ENCODE measurements around the gene CACNA2D3. TPM values are rescaled to one million over a fixed set of nuclear protein-coding genes. Genes with fewer than 3 reads are reported as not detected.
"Not testable (repeated sequence)": the region's sequence is repeated elsewhere in the genome, so short reads cannot be mapped to it uniquely, and the experiment has no call there.

CACNA2D3 gene
- 35.5 TPM for total RNA-seq
- long read RNA-seq, partial matches to known transcripts = 4 of 46 reads
- long read RNA-seq, other reads (novel, unspliced or antisense) = 42 of 46 reads

DNA sequence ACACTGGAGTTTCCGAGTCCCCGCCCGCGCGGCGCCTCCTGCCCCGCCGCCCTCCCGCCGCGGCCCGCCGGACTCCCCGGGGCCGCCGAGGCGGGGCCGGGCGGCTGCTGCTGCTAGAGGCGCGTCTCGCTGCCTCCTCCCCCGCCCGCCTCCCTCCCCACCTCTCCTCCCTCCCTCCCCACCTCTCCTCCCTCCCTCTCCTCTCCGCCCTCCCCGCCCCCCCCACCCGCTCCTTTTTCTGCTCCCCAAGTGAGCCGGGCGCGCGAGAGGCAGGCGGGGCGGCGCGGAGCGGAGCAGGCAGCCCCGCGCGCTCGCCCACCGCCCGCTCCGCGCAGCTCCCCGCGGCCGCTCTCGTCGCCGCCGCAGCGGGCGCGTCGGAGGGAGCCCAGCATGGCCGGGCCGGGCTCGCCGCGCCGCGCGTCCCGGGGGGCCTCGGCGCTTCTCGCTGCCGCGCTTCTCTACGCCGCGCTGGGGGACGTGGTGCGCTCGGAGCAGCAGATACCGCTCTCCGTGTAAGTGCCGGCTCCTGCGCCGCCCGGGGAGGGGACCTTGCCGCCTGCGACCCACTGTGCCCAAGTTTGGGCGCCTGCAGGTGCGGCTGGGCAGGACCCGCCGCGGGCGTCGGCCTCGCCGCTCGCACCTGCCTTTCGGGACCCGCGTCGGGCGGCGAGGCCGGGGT, at the start of gene CACNA2D3:
CACNA2D3 (plus strand) TSS at position 229 of the 679 bp plus-strand sequence.
- intact Hi-C loops (cut with DNase I) = no loop called here
- peak; percentile 78 for DNase-seq
- peak; percentile 89 for ATAC-seq (ENCODE audit: poor library complexity)

GRCh38 chr3:54073386-54073785, 49.0 kb upstream of the CACNA2D3 start:
- ATAC-seq (ENCODE audit: poor library complexity) (no peak), DNase-seq (no peak)
- intact Hi-C loops (cut with DNase I) = no loop called here

GRCh38 chr3:54079314-54079713, 43.0 kb upstream of the CACNA2D3 start:
- DNase-seq = no peak
- intact Hi-C loops (cut with DNase I) = no loop called here
- no peak for ATAC-seq (ENCODE audit: poor library complexity)

- intact Hi-C loops (cut with DNase I) = no loop called here
- no peak for ATAC-seq (ENCODE audit: poor library complexity)
These were observed 42.5 kb upstream of the CACNA2D3 start for GRCh38 chr3:54079730-54080325.

DNA sequence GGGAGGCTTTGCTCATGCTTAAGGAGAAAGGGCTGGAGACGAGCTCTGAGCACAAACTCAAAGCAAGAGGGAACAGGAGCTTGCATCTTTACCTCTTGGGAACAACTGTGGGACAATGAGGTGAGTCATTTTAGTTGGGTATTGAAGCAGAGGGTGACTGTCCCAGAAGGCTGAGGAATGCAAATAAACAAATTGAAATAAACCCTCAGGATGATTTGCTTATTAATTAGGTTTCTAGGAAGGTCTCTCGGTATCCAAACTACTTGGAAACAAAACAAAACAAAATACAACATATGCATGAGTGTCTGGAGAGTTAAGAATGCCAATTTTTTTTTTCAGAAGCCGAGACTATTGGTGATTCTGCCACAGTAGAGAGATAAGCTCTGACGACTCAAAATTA, 38.4 kb upstream of the CACNA2D3 start:
- intact Hi-C loops (cut with DNase I) = no loop called here
- no peak for DNase-seq
- ATAC-seq (ENCODE audit: poor library complexity) = no peak

More at GRCh38 chr3:54079730-54080325, 42.5 kb upstream of the CACNA2D3 start:
- DNase-seq = no peak

DNA sequence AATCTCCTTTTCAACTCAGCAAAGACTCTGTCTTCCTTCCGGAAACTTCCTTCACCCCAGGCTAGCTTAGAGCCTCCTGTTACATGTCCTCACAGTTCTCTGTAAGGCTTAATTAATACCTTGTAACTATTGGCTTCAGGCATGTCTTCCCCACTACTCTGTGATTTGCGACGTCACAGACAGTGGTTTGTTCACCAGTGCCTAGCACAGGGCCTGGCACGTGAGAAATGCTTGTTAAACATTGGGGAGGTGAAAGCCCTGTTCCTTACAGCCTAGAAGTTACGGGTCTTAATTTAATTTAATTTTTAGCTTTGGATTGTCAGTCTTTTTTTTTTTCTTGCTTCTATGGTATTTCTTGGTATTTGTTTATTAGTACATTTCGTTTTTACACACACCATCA, 36.4 kb upstream of the CACNA2D3 start:
- intact Hi-C loops (cut with DNase I) = no loop called here
- no peak for DNase-seq
- ATAC-seq (ENCODE audit: poor library complexity) = no peak

- no peak for ATAC-seq (ENCODE audit: poor library complexity)
- intact Hi-C loops (cut with DNase I) = no loop called here
- no peak for DNase-seq
These were observed 35.5 kb upstream of the CACNA2D3 start for GRCh38 chr3:54086652-54087405.

DNA sequence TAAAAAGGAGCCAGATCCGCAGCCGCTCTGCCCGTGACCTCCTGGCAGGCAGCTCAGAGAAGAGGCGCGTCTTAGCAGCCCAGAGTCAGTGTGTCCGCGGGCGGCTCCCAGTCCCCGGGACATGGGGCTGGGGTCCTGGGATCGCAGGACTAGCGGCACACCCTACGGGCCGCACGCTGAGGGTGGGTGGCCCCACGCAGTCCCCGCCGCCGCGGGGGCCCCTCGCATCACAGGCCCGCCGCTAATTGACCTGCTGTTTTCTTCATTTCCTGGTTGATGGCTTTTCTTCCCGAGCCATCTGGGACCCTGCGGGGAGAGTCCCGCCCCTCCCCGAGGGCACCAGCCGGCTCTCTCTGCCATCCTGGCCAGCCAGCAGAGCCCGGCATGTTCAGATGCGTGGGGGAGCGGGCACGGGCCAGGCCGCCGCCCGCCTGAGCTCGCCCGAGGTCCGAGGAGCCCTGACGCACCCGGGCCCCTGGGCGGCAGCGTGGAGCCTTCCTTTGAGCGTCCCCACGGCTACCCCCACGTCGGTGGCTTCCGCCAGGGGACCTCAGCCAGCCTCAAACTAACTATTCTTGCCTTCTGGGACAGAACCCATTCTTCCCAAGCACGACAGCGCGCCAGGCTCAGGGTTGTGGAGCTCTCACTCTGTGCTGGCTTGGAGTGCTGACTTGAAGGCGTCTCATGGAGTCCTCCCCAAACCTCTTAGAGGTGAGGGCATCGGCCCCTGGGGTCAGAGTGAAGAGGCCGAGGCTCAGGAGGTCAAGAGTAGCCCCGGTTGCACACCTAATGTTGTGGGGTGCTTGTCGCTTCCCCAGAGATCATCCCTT, 34.6 kb upstream of the CACNA2D3 start:
- ATAC-seq (ENCODE audit: poor library complexity) (peak; percentile 73), DNase-seq (no peak)
- intact Hi-C loops (cut with DNase I) = no loop called here

- DNase-seq (no peak), ATAC-seq (ENCODE audit: poor library complexity) (no peak)
- intact Hi-C loops (cut with DNase I) = no loop called here
These were observed 28.7 kb upstream of the CACNA2D3 start for GRCh38 chr3:54093491-54094248.

GRCh38 chr3:54094926-54095325, 27.4 kb upstream of the CACNA2D3 start:
- DNase-seq = no peak
- no peak for ATAC-seq (ENCODE audit: poor library complexity)
- intact Hi-C loops (cut with DNase I) = no loop called here

- DNase-seq = no peak
- intact Hi-C loops (cut with DNase I) = no loop called here
- peak; percentile 87 for ATAC-seq (ENCODE audit: poor library complexity)
These were observed 23.0 kb upstream of the CACNA2D3 start for GRCh38 chr3:54099381-54099780.

DNA sequence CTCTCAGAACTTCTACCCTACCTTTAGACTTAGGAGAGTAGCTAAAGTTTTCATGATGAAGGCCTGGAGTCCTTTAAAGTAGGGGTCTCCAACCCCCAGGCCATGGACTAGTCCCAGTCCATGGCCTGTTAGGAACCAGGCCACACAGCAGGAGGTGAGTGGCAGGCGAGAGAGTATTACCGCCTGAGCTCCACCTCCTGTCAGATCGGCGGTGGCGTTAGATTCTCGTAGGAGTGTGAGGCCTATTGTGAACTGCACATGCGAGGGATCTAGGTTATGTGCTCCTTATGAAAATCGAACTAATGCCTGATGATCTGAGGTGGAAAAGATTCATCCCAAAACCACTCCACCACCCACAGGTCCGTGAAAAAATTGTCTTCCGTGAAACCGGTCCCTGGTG, 18.3 kb upstream of the CACNA2D3 start:
- ATAC-seq (ENCODE audit: poor library complexity) = no peak
- no peak for DNase-seq
- intact Hi-C loops (cut with DNase I) = no loop called here

DNA sequence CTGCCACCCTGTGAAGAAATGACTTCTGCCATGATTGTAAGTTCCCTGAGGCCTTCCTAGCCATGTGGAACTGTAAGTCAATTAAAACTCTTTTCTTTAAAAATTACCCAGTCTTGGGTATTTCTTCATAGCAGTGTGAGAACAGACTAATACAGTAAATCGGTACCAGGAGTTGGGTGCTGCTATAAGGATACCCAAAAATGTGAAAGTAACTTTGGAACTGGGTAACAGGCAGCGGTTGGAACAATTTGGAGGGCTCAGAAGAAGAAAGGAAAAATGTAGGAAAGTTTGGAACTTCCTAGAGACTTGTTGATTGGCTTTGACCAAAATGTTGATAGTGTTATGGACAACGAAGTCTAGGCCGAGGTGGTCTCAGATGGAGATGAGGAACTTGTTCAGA, 6.2 kb upstream of the CACNA2D3 start:
- DNase-seq; intact Hi-C loops (cut with DNase I); ATAC-seq (ENCODE audit: poor library complexity): not testable (repeated sequence)

DNA sequence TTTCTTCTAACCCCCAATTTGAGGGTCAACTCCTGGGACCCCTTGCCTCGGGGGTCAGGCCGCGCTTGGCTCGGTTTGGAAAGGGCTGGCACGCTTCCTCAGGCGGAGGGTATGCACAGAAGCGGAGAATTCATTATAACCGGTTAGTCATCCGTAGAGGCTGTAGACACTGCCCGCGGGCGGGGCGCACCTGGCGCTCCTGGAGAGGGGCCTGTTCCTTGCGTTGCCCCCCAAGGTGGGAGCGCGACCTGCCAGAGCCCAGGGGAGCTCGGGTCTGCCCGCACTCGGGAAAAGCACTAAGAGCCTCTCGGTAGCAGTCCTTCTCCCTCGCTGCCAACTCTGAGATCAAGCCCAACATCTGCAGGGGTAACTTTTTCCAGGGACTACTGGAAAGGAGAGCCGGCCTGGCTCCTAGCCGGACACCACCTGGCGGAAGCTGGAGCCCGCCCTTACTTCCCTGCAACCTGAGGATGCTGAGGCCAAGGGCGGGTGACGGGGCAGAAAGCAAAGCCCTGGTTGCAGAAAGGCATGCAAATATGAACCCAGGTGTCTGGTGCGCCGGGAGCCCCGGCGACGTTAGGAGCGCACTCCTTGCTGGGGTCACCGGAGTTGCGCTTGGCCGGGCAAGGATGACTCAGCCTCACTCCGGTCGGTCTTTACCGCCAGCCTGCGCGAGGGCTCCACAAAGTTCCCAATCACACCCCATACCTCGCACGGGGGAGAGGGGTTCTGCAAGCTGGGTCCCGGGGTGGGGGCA, 1.5 kb upstream of the CACNA2D3 start:
- DNase-seq = peak; percentile 36
- intact Hi-C loops (cut with DNase I) = no loop called here
- no peak for ATAC-seq (ENCODE audit: poor library complexity)

DNA sequence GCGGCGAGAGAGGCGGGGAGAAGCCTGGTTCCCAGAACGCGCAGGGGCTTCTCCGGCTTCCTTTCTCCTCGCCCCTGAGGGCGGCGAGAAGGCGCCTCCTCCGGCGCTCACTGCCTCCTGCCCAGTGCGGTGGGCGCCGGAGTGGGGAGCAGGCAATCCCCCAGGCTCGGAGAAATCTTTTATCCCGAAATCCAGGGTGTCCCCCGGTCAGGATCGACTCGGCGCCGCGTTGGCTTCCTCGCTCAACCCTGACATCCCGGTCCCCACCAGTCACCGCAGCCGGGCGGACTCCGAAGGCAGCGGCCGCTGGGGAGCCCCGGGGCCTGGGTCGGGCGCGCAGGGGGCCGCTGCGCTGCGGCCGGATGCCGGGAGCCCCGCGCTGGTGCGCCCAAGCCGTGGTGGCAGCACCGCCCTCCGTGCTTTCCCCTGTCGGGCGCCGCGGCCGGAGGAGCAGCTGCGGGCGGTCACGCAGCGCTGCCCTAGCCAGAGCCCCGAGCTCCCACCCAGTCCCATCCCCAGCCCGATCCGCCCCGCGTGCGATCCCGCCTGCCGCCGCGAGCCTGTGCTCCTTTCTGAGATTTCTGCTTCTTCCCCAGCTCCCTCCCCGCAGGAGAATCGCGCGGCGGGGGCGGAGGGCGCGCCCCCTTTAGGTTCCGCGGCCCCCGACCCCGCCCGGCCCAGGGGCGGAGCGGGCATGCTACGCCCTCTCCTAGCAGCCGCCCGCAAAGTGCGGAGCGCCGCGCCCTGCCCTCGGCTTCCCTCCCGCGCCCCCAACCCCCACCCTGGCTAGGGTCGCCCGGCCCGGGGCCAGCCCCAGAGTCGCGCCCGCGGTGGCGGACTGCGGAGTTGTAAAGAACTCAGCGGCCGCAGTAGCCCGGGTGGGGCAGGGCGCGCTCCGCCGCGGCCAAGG, 683 bp upstream of the CACNA2D3 start:
- intact Hi-C loops (cut with DNase I) = no loop called here
- ATAC-seq (ENCODE audit: poor library complexity) (peak; percentile 80), DNase-seq (no peak)

DNA sequence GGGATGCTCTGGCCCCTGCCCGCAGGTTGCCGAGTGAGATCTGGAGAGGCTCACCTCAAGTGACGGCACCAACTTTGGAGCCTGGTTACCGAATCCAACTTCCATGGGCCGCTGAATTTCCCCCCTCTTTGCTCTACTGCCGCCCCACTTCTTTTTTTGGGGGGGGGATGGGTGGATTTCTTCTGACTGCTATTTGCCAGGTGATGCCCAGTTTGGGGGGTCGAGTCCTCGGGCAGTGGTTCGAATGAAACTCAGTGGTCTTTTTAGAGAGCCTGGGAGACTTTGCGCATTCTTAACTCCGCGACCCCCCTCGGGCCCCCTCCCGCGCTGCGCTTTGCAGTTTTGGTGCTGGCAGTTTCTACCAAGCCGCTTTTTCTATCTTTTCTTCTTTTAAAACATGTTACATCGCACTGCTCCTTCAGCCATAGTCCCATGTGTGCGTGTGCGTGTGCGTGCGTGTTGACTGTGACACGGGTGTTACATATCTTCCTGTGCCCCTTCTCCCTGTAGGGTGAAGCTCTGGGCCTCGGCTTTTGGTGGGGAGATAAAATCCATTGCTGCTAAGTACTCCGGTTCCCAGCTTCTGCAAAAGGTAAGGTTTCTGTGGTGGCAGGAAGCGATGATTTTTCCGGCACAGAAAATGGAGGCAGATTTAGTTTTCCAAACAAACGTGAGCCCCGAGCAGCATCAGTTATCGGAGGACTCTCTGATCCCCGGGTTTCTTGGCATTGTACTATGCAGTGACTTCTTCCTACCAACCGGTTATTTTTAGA, 837 bp downstream of the CACNA2D3 start:
- intact Hi-C loops (cut with DNase I) = no loop called here

More for the DNA sequence above, 837 bp downstream of the CACNA2D3 start:
- DNase-seq = no peak
- peak; percentile 31 for ATAC-seq (ENCODE audit: poor library complexity)
